AG04450 (cell line): Measurements from ENCODE around the gene ZNF622. TPM values are rescaled to one million over a fixed set of nuclear protein-coding genes. Genes with fewer than 3 reads are reported as not detected.
"Not testable (repeated sequence)": the region's sequence is repeated elsewhere in the genome, so short reads cannot be mapped to it uniquely, and the experiment has no call there.

Source experiments
- CTCF ChIA-PET: fragments of 300-600, 350-600 bp; formaldehyde crosslinking; extraction: SDS; loops from one replicate; lab custom pipeline; 2022; ENCODE audit warnings: antibody characterized with exemption, inconsistent platforms; lab: Charles Lee
- POLR2A ChIA-PET: fragments of 350-600 bp; formaldehyde crosslinking; extraction: SDS; loops from one replicate; lab custom pipeline; 2021; ENCODE audit warnings: antibody characterized with exemption, inconsistent platforms; lab: Yijun Ruan, JAX
- DNase-seq: peaks from one replicate; pipeline ENCODE4 v3.0.0-alpha.2; 2011; ENCODE audit warnings: low read depth, low spot score
- H3K27ac ChIP-seq: one replicate; pipeline ENCODE4 v1.5.1; 2012; ENCODE audit warnings: low read depth, low read length, control low read depth
- H3K27me3 ChIP-seq: one replicate; pipeline ENCODE4 v1.6.0; 2012; ENCODE audit warnings: low read length; ENCODE audit not compliant: control insufficient read depth, insufficient read depth
- H3K4me3 ChIP-seq: 2 replicates; pipeline ENCODE4 v1.5.1; 2011; ENCODE audit warnings: mild to moderate bottlenecking, low read depth, low read length, control low read depth
- H3K9me3 ChIP-seq: 2 replicates; pipeline ENCODE4 v1.5.1; 2012; ENCODE audit warnings: low read length; ENCODE audit not compliant: control insufficient read depth, insufficient read depth
- CTCF ChIP-seq: IDR thresholded peaks from 2 replicates; pipeline ENCODE4 v1.5.1; 2011; ENCODE audit warnings: low read depth, low read length, control low read depth, inconsistent platforms
- polyA plus RNA-seq: library from polyadenylated mRNA; depleted of rRNA; stranded (reverse); fragments of >200 nt; gene quantifications from 2 replicates; pipeline ENCODE4 v1.2.3, GENCODE V29; 2011

The ZNF622 gene
- polyA plus RNA-seq, 1 experiment: 21.5 TPM

- H3K27me3 ChIP-seq: peaks cover 12% of the 10 kb centered on the region
- ChIA-PET POLR2A (no interaction called here), CTCF (interaction anchor here (1.2 to 2.1 kb wide), 3 partner anchors 67 to 721 kb away, joined by 3 to 8 read pairs (median 5); no protein-coding TSS in a partner anchor)
- no peaks in the 10 kb centered on the region for H3K9me3 ChIP-seq
- TF ChIP-seq CTCF: no peak
- no peak overlapping the region for H3K27ac ChIP-seq
- DNase-seq: no peak
- no peak overlapping the region for H3K4me3 ChIP-seq
These were observed 17.3 kb upstream of the ZNF622 start for GRCh38 chr5:16482891-16483290.

- Histone ChIP-seq H3K4me3 (no peak overlapping the region), H3K27ac (no peak overlapping the region), H3K27me3 (peaks cover 2% of the 10 kb centered on the region), H3K9me3 (no peaks in the 10 kb centered on the region)
- TF ChIP-seq CTCF: no peak
- no peak for DNase-seq
- ChIA-PET CTCF (no interaction called here), POLR2A (no interaction called here)
These were observed 15.4 kb upstream of the ZNF622 start for GRCh38 chr5:16480821-16481538.

GRCh38 chr5:16480144-16480543 lies 14.5 kb upstream of the ZNF622 start:
- CTCF ChIA-PET: no interaction called here
- no peak for TF ChIP-seq CTCF

GRCh38 chr5:16477541-16477940 lies 11.9 kb upstream of the ZNF622 start:
- ChIA-PET CTCF (interaction anchor here (0.9 to 2.3 kb wide), 3 partner anchors 12 to 712 kb away, joined by 3 to 8 read pairs (median 3); no protein-coding TSS in a partner anchor), POLR2A (no interaction called here)
- Histone ChIP-seq H3K27me3 (no peaks in the 10 kb centered on the region), H3K9me3 (no peaks in the 10 kb centered on the region), H3K27ac (no peak overlapping the region), H3K4me3 (no peak overlapping the region)
- TF ChIP-seq CTCF: no peak
- no peak for DNase-seq

More at GRCh38 chr5:16480144-16480543, 14.5 kb upstream of the ZNF622 start:
- Histone ChIP-seq H3K4me3 (no peak overlapping the region), H3K27ac (no peak overlapping the region), H3K9me3 (no peaks in the 10 kb centered on the region), H3K27me3 (peaks cover 2% of the 10 kb centered on the region)
- DNase-seq: no peak
- POLR2A ChIA-PET: no interaction called here

GRCh38 chr5:16476417-16476816 lies 10.8 kb upstream of the ZNF622 start:
- H3K4me3 ChIP-seq, DNase-seq, H3K27me3 ChIP-seq, H3K27ac ChIP-seq, H3K9me3 ChIP-seq, POLR2A ChIA-PET: not testable (repeated sequence)
- CTCF ChIA-PET: interaction anchor here (1.0 kb wide), 1 partner anchor 714 kb away, joined by 3 read pairs; no protein-coding TSS in a partner anchor
